H1 (cell line): ENCODE data around the gene TLE4. TPM values are rescaled to one million over a fixed set of nuclear protein-coding genes. Genes with fewer than 3 reads are reported as not detected.

Experiments used
- CTCF ChIA-PET: fragments of 300-600 bp; sonication (Branson Sonifier 250); formaldehyde crosslinking; loops from one replicate; lab custom pipeline; 2021; ENCODE audit not compliant: partially characterized antibody; lab: Charles Lee
- POLR2A ChIA-PET: fragments of 300-600 bp; sonication (Branson Sonifier 250); formaldehyde crosslinking; loops from one replicate; lab custom pipeline; 2021; ENCODE audit warnings: inconsistent platforms; ENCODE audit not compliant: partially characterized antibody; lab: Charles Lee
- DNase-seq, 2 experiments: peaks; one replicate each; pipeline versions ENCODE4 v3.0.0 to v3.0.0-alpha.2; 2010 to 2022; ENCODE audit warnings: low spot score in 2 of 2, low read depth in 1 of 2, mixed read lengths in 1 of 2
- FAIRE-seq: peaks from 2 replicates; lab custom pipeline; 2011; peaks lifted over from hg19 to GRCh38; lab: Jason Lieb, UNC
- H2AFZ ChIP-seq: 2 replicates; pipeline ENCODE4 v1.8.1; 2012; ENCODE audit warnings: low read length, inconsistent platforms
- H2AK5ac ChIP-seq: 2 replicates; pipeline ENCODE4 v1.6.1; 2013; ENCODE audit warnings: low read depth, low read length
- H2BK120ac ChIP-seq: replicated peaks from 2 replicates; pipeline ENCODE3; 2013; ENCODE audit warnings: low read depth, low read length, inconsistent platforms
- H2BK12ac ChIP-seq: 2 replicates; pipeline ENCODE4 v1.6.1; 2013; ENCODE audit warnings: low read depth, low read length
- H2BK15ac ChIP-seq: 2 replicates; pipeline ENCODE4 v1.6.1; 2013; ENCODE audit warnings: low read length
- H2BK20ac ChIP-seq: 2 replicates; pipeline ENCODE4 v1.6.1; 2013; ENCODE audit warnings: low read length
- H2BK5ac ChIP-seq: 2 replicates; pipeline ENCODE4 v1.6.1; 2013; ENCODE audit warnings: low read depth, low read length
- H3K14ac ChIP-seq: 2 replicates; pipeline ENCODE4 v1.6.1; 2013; ENCODE audit warnings: inconsistent platforms; ENCODE audit not compliant: insufficient read length
- H3K18ac ChIP-seq: 2 replicates; pipeline ENCODE4 v1.6.1; 2013; ENCODE audit warnings: low read length; ENCODE audit errors: extremely low read depth
- H3K23ac ChIP-seq: 2 replicates; pipeline ENCODE4 v1.6.1; 2013; ENCODE audit warnings: inconsistent platforms; ENCODE audit not compliant: insufficient read length
- H3K23me2 ChIP-seq: 2 replicates; pipeline ENCODE4 v1.6.1; 2013; ENCODE audit warnings: low read depth, low read length
- H3K27ac ChIP-seq: 2 replicates; pipeline ENCODE4 v1.6.1; 2011; ENCODE audit warnings: low read depth, low read length, inconsistent platforms
- H3K27me3 ChIP-seq, 4 experiments: replicated peaks in 1 of 4; 1 replicate in 1 of 4; 2 replicates in 3 of 4; pipeline versions ENCODE4 v1.6.1 to v1.8.1; 2011 to 2013; ENCODE audit warnings: low read length in 3 of 4, mild to moderate bottlenecking in 3 of 4, inconsistent platforms in 2 of 4, mixed read lengths in 2 of 4, moderate library complexity in 1 of 4; ENCODE audit not compliant: control insufficient read depth in 3 of 4, insufficient read depth in 3 of 4; ENCODE audit errors: extremely low read depth in 1 of 4
- H3K36me3 ChIP-seq, 4 experiments: 2 replicates each; pipeline versions ENCODE4 v1.6.1 to v1.8.1; 2011 to 2013; ENCODE audit warnings: mild to moderate bottlenecking in 4 of 4, low read length in 3 of 4, moderate library complexity in 2 of 4, control low read depth in 1 of 4, inconsistent platforms in 1 of 4; ENCODE audit not compliant: insufficient read depth in 4 of 4, control insufficient read depth in 2 of 4
- H3K4ac ChIP-seq: replicated peaks from 2 replicates; pipeline ENCODE3; 2013; ENCODE audit warnings: low read length, low read depth, mixed read lengths, inconsistent platforms; ENCODE audit not compliant: insufficient read length
- H3K4me1 ChIP-seq, 4 experiments: replicated peaks in 1 of 4; 1 replicate in 1 of 4; 2 replicates in 3 of 4; pipeline versions ENCODE4 v1.6.1 to v1.8.1; 2011 to 2013; ENCODE audit warnings: low read length in 3 of 4, inconsistent platforms in 2 of 4, mixed read lengths in 1 of 4; ENCODE audit not compliant: insufficient read depth in 4 of 4, control insufficient read depth in 3 of 4
- H3K4me2 ChIP-seq, 2 experiments: 2 replicates each; pipeline versions ENCODE4 v1.6.1 to v1.8.1; 2011 to 2013; ENCODE audit warnings: low read depth in 2 of 2, low read length in 2 of 2, control low read depth in 1 of 2, inconsistent platforms in 1 of 2, mild to moderate bottlenecking in 1 of 2; ENCODE audit not compliant: insufficient read depth in 1 of 2
- H3K4me3 ChIP-seq, 4 experiments: fragments of 200-600, 300-600 bp in 1 of 4; sonication (generic), shearing (Covaris generic), sonication (Bioruptor Twin) in 1 of 4; 2 replicates each; pipeline versions ENCODE4 v1.5.1 to v1.8.1; 2011 to 2016; ENCODE audit warnings: low read length in 4 of 4, low read depth in 3 of 4, control low read depth in 2 of 4, inconsistent platforms in 2 of 4, mild to moderate bottlenecking in 2 of 4, mixed read lengths in 1 of 4, moderate library complexity in 1 of 4; ENCODE audit not compliant: insufficient read depth in 2 of 4; ENCODE audit errors: extremely low read depth in 1 of 4
- H3K56ac ChIP-seq: replicated peaks from 2 replicates; pipeline ENCODE3; 2013; ENCODE audit warnings: low read depth, mild to moderate bottlenecking, mixed read lengths, low read length, inconsistent platforms; ENCODE audit not compliant: insufficient read length
- H3K79me1 ChIP-seq: 2 replicates; pipeline ENCODE4 v1.6.1; 2013; ENCODE audit warnings: low read depth, low read length, control low read depth
- H3K79me2 ChIP-seq, 2 experiments: 2 replicates each; pipeline versions ENCODE4 v1.6.1 to v1.8.1; 2012 to 2013; ENCODE audit warnings: low read length in 2 of 2, mild to moderate bottlenecking in 2 of 2, inconsistent platforms in 1 of 2; ENCODE audit not compliant: insufficient read depth in 2 of 2, control insufficient read depth in 1 of 2
- H3K9ac ChIP-seq, 4 experiments: replicated peaks in 1 of 4; 1 replicate in 1 of 4; 2 replicates in 3 of 4; pipeline versions ENCODE4 v1.6.1 to v1.8.1; 2011 to 2013; ENCODE audit warnings: low read depth in 3 of 4, low read length in 3 of 4, control low read depth in 2 of 4, mild to moderate bottlenecking in 2 of 4, moderate library complexity in 2 of 4, inconsistent platforms in 1 of 4; ENCODE audit errors: extremely low read depth in 1 of 4
- H3K9me3 ChIP-seq, 2 experiments: 2 replicates each; pipeline versions ENCODE4 v1.6.1 to v1.8.1; 2012 to 2013; ENCODE audit warnings: mild to moderate bottlenecking in 2 of 2, moderate library complexity in 2 of 2, control low read depth in 1 of 2, inconsistent platforms in 1 of 2, low read depth in 1 of 2, low read length in 1 of 2, mixed read lengths in 1 of 2; ENCODE audit not compliant: insufficient read depth in 2 of 2
- H4K20me1 ChIP-seq, 2 experiments: replicated peaks in 1 of 2; 2 replicates each; pipeline versions ENCODE3 to v1.8.1; 2011 to 2013; ENCODE audit warnings: inconsistent platforms in 2 of 2, low read length in 2 of 2, mild to moderate bottlenecking in 1 of 2; ENCODE audit not compliant: insufficient read depth in 2 of 2, control insufficient read depth in 1 of 2
- H4K5ac ChIP-seq: 2 replicates; pipeline ENCODE4 v1.6.1; 2013; ENCODE audit warnings: low read length, low read depth, mixed read lengths, inconsistent platforms; ENCODE audit not compliant: insufficient read length
- H4K8ac ChIP-seq: 2 replicates; pipeline ENCODE4 v1.8.0; 2013; ENCODE audit warnings: mild to moderate bottlenecking, moderate library complexity, low read length, inconsistent platforms; ENCODE audit not compliant: insufficient read depth; ENCODE audit errors: extremely low read depth
- H4K91ac ChIP-seq: replicated peaks from 2 replicates; pipeline ENCODE3; 2013; ENCODE audit warnings: low read length, mixed read lengths, inconsistent platforms; ENCODE audit not compliant: insufficient read length
- BACH1 ChIP-seq: IDR thresholded peaks from 2 replicates; pipeline ENCODE4 v1.6.1; 2012; ENCODE audit warnings: low read length, improper control_type of control experiment
- BCL11A ChIP-seq, 2 experiments: IDR thresholded peaks; one replicate each; pipeline ENCODE4 v1.6.1; 2011; ENCODE audit warnings: low read depth in 2 of 2, low read length in 2 of 2, mild to moderate bottlenecking in 2 of 2
- CHD1 ChIP-seq: IDR thresholded peaks from 2 replicates; pipeline ENCODE4 v1.6.1; 2012; ENCODE audit warnings: low read depth, low read length, improper control_type of control experiment
- EP300 ChIP-seq, 2 experiments: IDR thresholded peaks; 1 replicate in 1 of 2; 2 replicates in 1 of 2; pipeline ENCODE4 v1.6.1; 2011 to 2012; ENCODE audit warnings: low read depth in 2 of 2, low read length in 2 of 2, mild to moderate bottlenecking in 2 of 2, borderline replicate concordance in 1 of 2, inconsistent platforms in 1 of 2, moderate library complexity in 1 of 2
- FOSL1 ChIP-seq: IDR thresholded peaks from 2 replicates; pipeline ENCODE4 v1.6.1; 2011; ENCODE audit warnings: mild to moderate bottlenecking, low read depth, low read length, moderate library complexity; ENCODE audit not compliant: insufficient read depth
- KDM1A ChIP-seq: fragments of 200-600, 300-600 bp; sonication (generic); IDR thresholded peaks from 2 replicates; pipeline ENCODE4 v1.7.1; 2016; ENCODE audit warnings: mild to moderate bottlenecking, low read length, borderline replicate concordance
- MAFK ChIP-seq: IDR thresholded peaks from 2 replicates; pipeline ENCODE4 v1.6.1; 2012; ENCODE audit warnings: low read depth, mild to moderate bottlenecking, improper control_type of control experiment, low read length
- RXRA ChIP-seq: IDR thresholded peaks from 2 replicates; pipeline ENCODE4 v1.6.1; 2011; ENCODE audit warnings: low read depth, mild to moderate bottlenecking, low read length, moderate library complexity; ENCODE audit not compliant: insufficient read depth
- SIN3A ChIP-seq, 2 experiments: IDR thresholded peaks in 1 of 2; conservative IDR thresholded peaks in 1 of 2; 2 replicates each; pipeline ENCODE4 v1.6.1; 2011 to 2012; ENCODE audit warnings: low read length in 2 of 2, improper control_type of control experiment in 1 of 2, low read depth in 1 of 2, mild to moderate bottlenecking in 1 of 2
- SIX5 ChIP-seq: IDR thresholded peaks from 2 replicates; pipeline ENCODE4 v1.6.1; 2011; ENCODE audit warnings: mild to moderate bottlenecking, low read depth, low read length
- SP2 ChIP-seq: IDR thresholded peaks from 2 replicates; pipeline ENCODE4 v1.6.1; 2012; ENCODE audit warnings: mild to moderate bottlenecking, low read length, inconsistent platforms
- SUZ12 ChIP-seq: fragments of 200-600 bp; sonication (generic); IDR thresholded peaks from 2 replicates; pipeline ENCODE4 v1.6.1; 2012; ENCODE audit warnings: mild to moderate bottlenecking, inconsistent platforms, low read length, moderate library complexity, mixed read lengths
- TBP ChIP-seq: IDR thresholded peaks from 2 replicates; pipeline ENCODE4 v1.6.1; 2011; ENCODE audit warnings: low read depth, low read length, improper control_type of control experiment
- YY1 ChIP-seq: IDR thresholded peaks from 2 replicates; pipeline ENCODE4 v1.6.1; 2011; ENCODE audit warnings: low read depth, mild to moderate bottlenecking, low read length
- WGBS, 2 experiments: shearing (Covaris generic) in 1 of 2; methylation state at CpG; one replicate each; pipeline versions ENCODE4 v1.1.6 to v1.1.7; 2013 to 2015; ENCODE audit warnings: low lambda C conversion rate in 2 of 2, mixed read lengths in 2 of 2, inconsistent platforms in 1 of 2, low coverage in 1 of 2, missing lambda C conversion rate in 1 of 2; ENCODE audit not compliant: insufficient replicate concordance in 2 of 2, insufficient coverage in 1 of 2, insufficient read length in 1 of 2; ENCODE audit errors: extremely low coverage in 1 of 2, missing lambda C conversion rate in 1 of 2; 5-methylcytosine and 5-hydroxymethylcytosine counted together
- polyA plus RNA-seq, 7 experiments: library from polyadenylated mRNA; depleted of rRNA in 3 of 7; stranded (reverse) in 5 of 7; unstranded in 2 of 7; fragments of >200 nt in 5 of 7; fragments of 200-250 nt in 2 of 7; gene quantifications; 1 replicate in 5 of 7; 2 replicates in 1 of 7; 4 replicates in 1 of 7; pipeline versions ENCODE4 v1.2.1 to v1.2.3, GENCODE V29; 2011 to 2013; ENCODE audit warnings: missing spikeins in 2 of 7, mixed read lengths in 2 of 7
- total RNA-seq: library from RNA; stranded (reverse); fragmentation: NEBNext Ultra II Directional; extraction: Animal tissue kit (Norgen Biotek cat#: 25700); gene quantifications from 2 replicates; pipeline ENCODE4 v1.2.1, GENCODE V29; 2021

TLE4 gene
- total and polyA plus RNA-seq, 2 of the 8 experiments (the other 6 are each of a cell fraction or from before 2014, with no cell fraction given) = 32.4 to 36.9 TPM

GRCh38 chr9:79735023-79735779 is 163.4 kb downstream of the TLE4 start:
- H3K23ac ChIP-seq = no peak overlapping the region
- no peak overlapping the region for H2AFZ ChIP-seq
- H3K9me3 ChIP-seq = no peaks in the 10 kb centered on the region; a peak in 2 of 4 replicates
- no peaks in the 10 kb centered on the region for H4K20me1 ChIP-seq
- H3K4me2 ChIP-seq = no peak overlapping the region
- POLR2A ChIA-PET = no interaction called here
- no peak overlapping the region for H2BK20ac ChIP-seq
- H3K36me3 ChIP-seq = no peaks in the 10 kb centered on the region
- CTCF ChIA-PET = interaction anchor here (0.7 to 0.9 kb wide), 2 partner anchors 34 to 48 kb away, joined by 3 read pairs; no protein-coding TSS in a partner anchor
- H3K18ac ChIP-seq = no peak overlapping the region
- H4K8ac ChIP-seq = no peak overlapping the region
- H4K91ac ChIP-seq = no peak overlapping the region
- no peaks in the 10 kb centered on the region for H3K4me1 ChIP-seq
- no peaks in the 10 kb centered on the region for H3K79me2 ChIP-seq
- H4K5ac ChIP-seq = no peak overlapping the region
- H2BK12ac ChIP-seq = no peak overlapping the region
- no peak overlapping the region for H2AK5ac ChIP-seq
- DNase-seq = no peak
- no peaks in the 10 kb centered on the region for H3K79me1 ChIP-seq
- H3K23me2 ChIP-seq = no peaks in the 10 kb centered on the region
- no peak overlapping the region for H2BK120ac ChIP-seq
- H2BK5ac ChIP-seq = no peak overlapping the region
- H3K9ac ChIP-seq = no peak overlapping the region
- 97% methylated on average over 3 of the region's 3 CpGs; no CpG with 5 or more reads in 1 of the 2 experiments for WGBS, 2 experiments
- no peak overlapping the region for H2BK15ac ChIP-seq
- no peak overlapping the region for H3K14ac ChIP-seq
- no peak overlapping the region for H3K4ac ChIP-seq
- H3K4me3 ChIP-seq = no peak overlapping the region
- no peaks in the 10 kb centered on the region for H3K27me3 ChIP-seq
- FAIRE-seq = no peak
- no peak overlapping the region for H3K56ac ChIP-seq
- no peak overlapping the region for H3K27ac ChIP-seq
- TF ChIP-seq SIN3A (conservative IDR thresholded peaks at IDR 0.05 in 1 of 2, IDR thresholded peaks at IDR 0.05 in 1 of 2; ENCODE audit: low read depth in 1 of 2, low read length in 2 of 2) (no peak), SIX5 (no peak), FOSL1 (no peak), CHD1 (no peak), KDM1A (no peak), EP300 (IDR thresholded peaks at IDR 0.05; ENCODE audit: borderline replicate concordance in 1 of 2, low read depth in 2 of 2, low read length in 2 of 2) (no peak), BCL11A (IDR thresholded peaks at IDR 0.05; ENCODE audit: low read depth in 2 of 2, low read length in 2 of 2) (no peak), SUZ12 (no peak), MAFK (no peak), SP2 (no peak), TBP (no peak), YY1 (no peak), RXRA (no peak), BACH1 (no peak)
